GDM1 (cell line): ENCODE results near the gene CCDC192.

Experiments
- DNase-seq: peaks from one replicate; lab custom pipeline; 2025; lab: John Stamatoyannopoulos, UW

The CCDC192 gene

GRCh38 chr5:127985811-127986325 lies 282.7 kb downstream of the CCDC192 start:
- DNase-seq = no peak

GRCh38 chr5:127987354-127988145 lies 284.4 kb downstream of the CCDC192 start:
- DNase-seq = no peak

- DNase-seq = no peak
Measured at GRCh38 chr5:127988146-127988760, 285.1 kb downstream of the CCDC192 start.
